ENCODE results near the gene AMPD3.

The AMPD3 gene

GRCh38 chr11:10486161-10486840 lies 31.2 kb downstream of the AMPD3 start:
- FAIRE-seq, result no peak

GRCh38 chr11:10487002-10487647 lies 32.1 kb downstream of the AMPD3 start:
- FAIRE-seq, result no peak
- DNase-seq (ENCODE audit: insufficient read length, low spot score), result no peak

More at GRCh38 chr11:10486161-10486840, 31.2 kb downstream of the AMPD3 start:
- DNase-seq (ENCODE audit: insufficient read length, low spot score), result no peak

- FAIRE-seq, result no peak
- no peak for DNase-seq (ENCODE audit: insufficient read length, low spot score)
Observed at GRCh38 chr11:10488121-10488933, 33.3 kb downstream of the AMPD3 start.

- DNase-seq (ENCODE audit: insufficient read length, low spot score), result no peak
- no peak for FAIRE-seq
Observed at GRCh38 chr11:10488934-10489691, 34.0 kb downstream of the AMPD3 start.

- DNase-seq (ENCODE audit: insufficient read length, low spot score), result no peak
- FAIRE-seq, result peak; percentile 51
Observed at GRCh38 chr11:10490032-10490397, 35.0 kb downstream of the AMPD3 start.

GRCh38 chr11:10490398-10491241 lies 35.6 kb downstream of the AMPD3 start:
- DNase-seq (ENCODE audit: insufficient read length, low spot score), result peak; percentile 93

GRCh38 chr11:10492084-10492483 lies 37.0 kb downstream of the AMPD3 start:
- no peak for FAIRE-seq
- no peak for DNase-seq (ENCODE audit: insufficient read length, low spot score)

More at GRCh38 chr11:10490398-10491241, 35.6 kb downstream of the AMPD3 start:
- peak; percentile 92 for FAIRE-seq

GRCh38 chr11:10493041-10493663 lies 38.1 kb downstream of the AMPD3 start:
- no peak for FAIRE-seq
- no peak for DNase-seq (ENCODE audit: insufficient read length, low spot score)

GRCh38 chr11:10494636-10495463 lies 39.8 kb downstream of the AMPD3 start:
- FAIRE-seq (peak; percentile 9), DNase-seq (ENCODE audit: insufficient read length, low spot score) (no peak)

- FAIRE-seq, result no peak
Observed at GRCh38 chr11:10495464-10495786, 40.4 kb downstream of the AMPD3 start.

GRCh38 chr11:10496296-10496936 lies 41.4 kb downstream of the AMPD3 start:
- DNase-seq (ENCODE audit: insufficient read length, low spot score) (no peak), FAIRE-seq (no peak)

More at GRCh38 chr11:10495464-10495786, 40.4 kb downstream of the AMPD3 start:
- DNase-seq (ENCODE audit: insufficient read length, low spot score), result no peak

GRCh38 chr11:10497371-10498021 lies 42.4 kb downstream of the AMPD3 start:
- FAIRE-seq, result no peak

GRCh38 chr11:10498022-10498400 lies 42.9 kb downstream of the AMPD3 start:
- no peak for FAIRE-seq
- no peak for DNase-seq (ENCODE audit: insufficient read length, low spot score)

More at GRCh38 chr11:10497371-10498021, 42.4 kb downstream of the AMPD3 start:
- no peak for DNase-seq (ENCODE audit: insufficient read length, low spot score)

GRCh38 chr11:10498426-10499250 lies 43.6 kb downstream of the AMPD3 start:
- DNase-seq (ENCODE audit: insufficient read length, low spot score) (no peak), FAIRE-seq (no peak)

GRCh38 chr11:10499452-10499851 lies 44.4 kb downstream of the AMPD3 start:
- FAIRE-seq, result no peak
- DNase-seq (ENCODE audit: insufficient read length, low spot score), result no peak

GRCh38 chr11:10499874-10500601 lies 45.0 kb downstream of the AMPD3 start:
- DNase-seq (ENCODE audit: insufficient read length, low spot score) (no peak), FAIRE-seq (peak; percentile 95)

Measured in HTR-8/SVneo (cell line).